Islet precursor cell (in vitro differentiated cells): ENCODE data around the gene NAV1.
A peak's percentile ranks its signal among the peaks of the same experiment; 100 is the strongest.
"Not testable (repeated sequence)": the region's sequence is repeated elsewhere in the genome, so short reads cannot be mapped to it uniquely, and the experiment has no call there.

Experiments
- DNase-seq: peaks from one replicate; pipeline ENCODE4 v3.0.0-alpha.2; 2018

NAV1 gene

DNA sequence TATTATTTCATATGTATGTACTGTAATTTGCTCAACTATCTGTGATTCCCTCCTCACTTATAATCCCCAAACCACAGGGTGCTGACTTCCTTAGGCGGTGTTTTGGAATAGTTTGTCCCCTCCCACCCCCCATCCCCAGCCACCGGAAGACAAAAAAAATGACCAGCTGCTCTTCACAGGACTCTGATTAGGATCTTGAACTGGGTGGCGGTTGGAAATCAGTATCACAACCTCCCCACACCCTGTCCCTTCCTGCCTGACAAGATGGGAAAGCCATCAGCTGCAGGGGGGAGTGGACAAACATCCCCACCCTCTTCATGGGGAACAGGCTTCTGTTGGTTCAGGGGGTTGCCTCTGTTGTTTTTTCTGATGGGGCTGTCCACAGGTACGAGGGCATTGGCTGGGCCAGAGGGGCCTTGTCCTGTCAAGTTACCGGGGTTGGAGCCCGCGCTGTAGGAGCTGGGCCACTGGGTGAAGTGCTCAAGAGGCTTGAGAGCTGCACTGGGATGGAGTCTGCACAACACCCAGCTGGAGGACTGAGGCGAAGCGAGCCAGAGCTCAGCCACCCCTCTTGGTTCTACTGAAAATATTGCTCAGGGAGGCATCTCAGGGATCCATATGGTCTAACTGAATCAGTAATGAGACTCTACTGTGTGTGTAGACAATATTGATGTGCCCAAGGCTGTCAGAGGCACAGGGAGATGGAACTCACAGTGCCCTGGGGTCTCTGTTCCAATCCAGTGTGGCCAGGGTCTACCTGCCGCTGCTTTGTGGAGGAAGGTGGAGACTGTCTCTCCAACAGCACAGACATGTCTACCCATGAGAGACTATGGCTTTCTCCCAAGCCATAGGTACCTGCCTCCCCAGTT, 28.2 kb downstream of the NAV1 start:
- DNase-seq: no peak

DNA sequence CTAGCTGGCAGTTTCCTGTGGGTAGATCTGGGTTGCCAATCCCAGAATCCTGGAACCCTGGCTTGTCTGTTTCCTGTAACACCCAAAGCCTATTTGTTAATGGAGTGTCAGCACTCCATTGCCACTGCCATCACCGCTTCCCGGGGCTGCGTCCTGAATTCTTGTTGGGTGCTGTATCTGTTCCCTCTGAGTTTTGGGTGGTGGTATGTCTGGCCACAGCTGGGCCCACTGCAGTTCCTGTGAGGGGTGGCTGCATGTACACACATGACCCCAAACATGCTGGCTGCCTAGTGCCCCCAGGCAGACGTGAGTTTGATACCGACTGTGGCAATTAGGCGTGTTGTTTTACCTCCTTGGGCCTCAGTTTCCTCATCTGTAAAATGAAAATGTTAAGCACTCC, 29.3 kb downstream of the NAV1 start:
- DNase-seq: no peak

DNA sequence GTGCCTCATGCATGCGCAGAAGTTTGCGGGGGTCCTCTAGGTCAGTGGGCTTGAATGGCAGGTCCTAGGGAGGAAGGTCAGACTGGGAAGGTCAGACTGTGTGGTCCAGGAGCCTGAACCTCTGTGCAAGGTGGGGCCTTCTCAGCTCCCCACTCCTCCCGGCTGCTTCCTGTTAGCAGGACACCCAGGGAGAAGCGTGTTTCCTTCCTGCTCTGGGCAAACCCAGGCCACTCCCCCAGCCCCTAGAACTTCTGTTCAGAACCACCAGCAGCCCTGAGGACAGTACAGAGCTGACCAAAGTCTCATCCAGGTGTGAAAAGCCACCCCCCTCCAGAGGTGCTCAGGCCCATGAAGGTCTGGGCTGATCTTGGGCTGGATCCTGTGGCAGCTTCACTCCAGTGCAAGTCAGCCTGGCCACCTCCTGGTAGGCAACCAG, 29.9 kb downstream of the NAV1 start:
- DNase-seq: no peak

DNA sequence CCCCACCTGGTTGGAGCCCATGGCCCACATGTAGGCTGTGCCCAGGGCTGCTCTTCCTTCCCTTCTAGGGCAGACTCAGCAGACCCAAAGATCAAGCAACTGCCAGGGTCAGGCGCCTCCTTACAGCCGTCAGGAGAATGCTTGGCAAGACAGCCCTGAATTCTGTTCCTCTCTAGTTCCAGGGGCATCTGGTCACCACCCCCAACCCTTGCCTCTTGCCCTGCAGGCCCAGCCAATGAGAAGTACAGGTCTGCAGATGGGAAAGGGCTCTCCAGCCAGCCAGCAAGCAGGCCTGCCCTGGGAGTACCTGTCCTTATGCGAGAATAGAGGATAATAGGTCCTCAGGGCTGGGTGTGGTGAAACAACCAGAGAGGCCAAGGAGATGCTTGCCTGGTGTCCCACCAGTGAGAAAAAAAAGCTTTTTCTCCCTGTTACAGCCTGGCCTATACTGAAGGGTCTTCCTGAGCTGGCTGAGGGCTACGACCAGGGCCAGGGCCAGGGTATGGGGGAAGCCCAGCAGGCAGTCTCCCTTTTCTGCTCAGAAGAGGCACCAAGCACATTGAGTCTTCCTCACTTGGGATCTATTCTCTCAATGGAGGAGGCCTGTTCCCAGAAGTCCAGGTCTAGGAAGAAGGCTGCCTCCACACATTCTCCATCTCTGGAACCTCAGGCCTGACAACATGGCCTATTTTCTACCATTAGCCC, 31.4 kb downstream of the NAV1 start:
- DNase-seq: no peak

DNA sequence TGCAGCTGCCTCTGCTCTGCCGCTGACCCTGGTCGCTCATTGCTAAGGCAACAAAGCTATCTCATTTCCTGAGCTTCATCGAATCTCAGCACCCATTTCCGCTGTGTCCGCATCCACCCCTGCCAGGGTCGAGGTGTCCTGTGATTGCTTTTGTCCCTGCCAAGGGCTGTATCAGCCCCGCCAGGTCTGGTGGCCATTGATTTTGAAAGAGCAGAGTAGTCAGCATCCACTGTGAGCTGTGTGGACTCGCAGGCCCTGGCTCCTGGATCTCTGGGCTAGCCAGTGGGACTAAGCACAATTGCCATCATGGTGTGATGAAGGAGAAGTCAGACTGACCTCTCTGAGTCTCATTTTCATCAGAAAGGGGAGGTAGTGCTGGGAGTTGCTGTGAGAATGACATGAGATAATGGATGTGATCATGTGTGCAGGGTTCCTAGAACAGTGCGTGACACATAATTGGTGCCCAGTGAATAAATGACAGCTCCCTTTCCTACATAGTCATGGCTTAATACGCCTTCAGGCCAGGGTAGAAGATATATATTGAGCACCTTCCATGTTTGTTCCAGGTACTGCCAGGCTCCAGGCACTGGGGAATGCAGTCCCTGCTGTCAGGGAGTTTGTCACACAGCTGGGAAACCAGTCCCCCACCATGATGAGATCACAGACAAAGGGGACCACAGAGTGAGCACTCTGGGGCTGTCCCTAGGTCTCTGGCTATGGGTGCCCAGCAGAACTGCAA, 32.1 kb downstream of the NAV1 start:
- DNase-seq: peak; percentile 23

DNA sequence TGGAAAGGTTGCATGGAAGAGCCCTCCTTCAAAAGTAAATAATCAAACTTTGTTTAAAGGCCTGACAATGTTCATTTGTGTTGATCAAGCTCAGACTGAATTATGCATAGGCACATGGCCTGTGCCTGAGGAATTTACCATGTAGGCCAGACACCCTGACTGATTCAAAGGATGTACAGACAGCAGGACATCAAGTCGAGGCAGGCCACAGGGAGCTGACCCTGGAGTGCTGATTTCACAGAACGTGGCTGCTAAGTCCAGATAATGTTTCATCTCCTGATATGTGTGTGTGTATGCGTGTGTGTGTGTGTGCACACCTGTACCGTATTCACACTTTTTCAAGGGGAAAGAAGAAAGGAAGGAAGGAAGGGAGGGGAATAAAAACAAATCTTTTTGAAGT, 34.1 kb downstream of the NAV1 start:
- DNase-seq: no peak

DNA sequence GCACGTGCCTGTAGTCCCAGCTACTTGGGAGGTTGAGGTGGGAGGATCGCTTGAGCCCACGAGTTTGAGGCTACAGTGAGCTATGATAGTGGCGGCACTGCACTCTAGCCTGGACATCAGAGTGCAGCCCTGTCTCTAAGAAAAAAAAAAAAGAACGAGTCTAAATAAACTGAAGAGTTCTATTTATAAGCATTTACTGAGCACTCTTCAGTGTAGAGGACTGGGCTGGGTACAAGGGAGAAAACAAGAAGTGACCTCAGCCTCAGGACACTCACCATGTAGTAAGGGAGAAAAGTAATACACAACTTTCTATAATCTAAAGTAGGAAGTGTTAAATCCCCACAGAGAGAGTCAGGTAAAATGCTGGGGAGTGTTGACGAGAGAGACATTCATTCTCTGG, 35.0 kb downstream of the NAV1 start:
- no peak for DNase-seq

DNA sequence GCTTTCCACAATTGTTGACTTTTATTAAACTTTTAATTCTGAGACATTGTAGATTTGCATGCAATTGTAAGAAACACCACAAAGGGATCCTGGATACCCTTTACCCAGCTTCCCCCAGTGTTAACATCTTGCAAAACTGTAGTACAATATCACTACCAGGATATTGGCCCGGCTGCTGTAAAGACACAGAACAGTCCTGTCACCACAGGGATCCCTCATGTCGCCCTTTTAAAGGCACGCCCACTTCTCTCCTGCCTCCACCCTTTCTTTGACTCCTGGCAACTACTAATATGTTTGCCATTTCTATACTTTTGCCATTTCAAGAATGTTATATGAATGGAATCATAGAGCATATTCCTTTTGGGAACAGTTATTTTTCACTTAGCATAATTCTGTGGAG, 37.0 kb downstream of the NAV1 start:
- no peak for DNase-seq

DNA sequence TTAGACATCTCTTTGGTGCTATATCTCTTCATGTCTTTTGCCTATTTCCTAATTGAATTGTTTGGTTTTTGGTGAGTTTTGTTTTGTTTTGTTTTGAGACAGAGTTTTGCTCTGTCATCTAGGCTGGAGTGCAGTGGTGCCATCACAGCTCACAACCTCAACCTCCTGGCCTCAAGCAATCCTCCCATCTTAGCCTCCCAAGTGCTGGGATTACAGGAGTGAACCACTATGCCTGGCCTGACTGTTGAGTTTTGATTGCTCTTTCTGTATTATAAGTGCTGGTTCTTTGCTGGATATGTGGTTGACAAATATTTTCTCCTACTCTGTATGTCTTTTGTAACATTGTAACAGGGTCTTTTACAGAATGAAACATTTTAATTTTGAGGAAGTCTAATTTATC, 38.0 kb downstream of the NAV1 start:
- no peak for DNase-seq

DNA sequence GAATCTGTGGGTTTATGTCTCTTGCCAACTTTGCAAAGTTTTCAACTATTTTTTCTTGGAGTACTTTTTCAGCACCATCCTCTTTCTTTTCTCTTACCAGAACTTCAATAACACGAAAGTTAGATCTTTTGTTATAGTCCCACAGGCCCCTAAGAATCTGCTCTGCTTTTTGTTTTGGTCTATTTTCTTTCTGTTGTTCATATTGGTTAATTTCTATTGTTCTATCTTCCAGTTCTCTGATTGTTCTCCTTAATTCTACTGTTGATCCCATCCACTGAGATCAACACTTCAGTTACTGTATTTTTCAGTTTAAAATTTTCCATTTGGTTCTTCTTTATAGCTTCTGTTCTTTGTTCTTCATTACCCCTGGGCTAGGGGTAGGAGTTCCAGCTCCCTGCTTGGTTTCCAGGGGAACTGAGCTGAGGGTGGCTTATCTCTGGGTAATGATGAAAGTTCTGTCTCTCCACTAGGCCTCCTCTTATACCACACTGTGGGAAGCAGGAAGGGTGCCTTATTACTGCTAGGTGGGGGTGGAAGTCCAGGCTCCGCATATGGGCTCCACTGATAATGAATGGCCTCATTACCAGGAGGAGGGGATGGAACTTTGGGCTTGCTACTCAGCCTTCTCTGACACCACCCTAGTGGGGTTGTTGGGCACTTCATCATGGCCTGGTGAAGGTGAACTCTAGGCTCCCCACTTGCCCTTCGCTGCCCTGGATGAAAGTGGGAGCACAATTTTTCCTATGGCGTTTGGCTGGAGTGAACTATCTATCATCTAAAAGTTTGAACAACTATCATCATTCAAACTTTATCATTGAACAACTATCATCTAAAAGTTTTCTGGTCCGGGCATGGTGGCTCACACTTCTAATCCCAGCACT, 39.3 kb downstream of the NAV1 start:
- no peak for DNase-seq

DNA sequence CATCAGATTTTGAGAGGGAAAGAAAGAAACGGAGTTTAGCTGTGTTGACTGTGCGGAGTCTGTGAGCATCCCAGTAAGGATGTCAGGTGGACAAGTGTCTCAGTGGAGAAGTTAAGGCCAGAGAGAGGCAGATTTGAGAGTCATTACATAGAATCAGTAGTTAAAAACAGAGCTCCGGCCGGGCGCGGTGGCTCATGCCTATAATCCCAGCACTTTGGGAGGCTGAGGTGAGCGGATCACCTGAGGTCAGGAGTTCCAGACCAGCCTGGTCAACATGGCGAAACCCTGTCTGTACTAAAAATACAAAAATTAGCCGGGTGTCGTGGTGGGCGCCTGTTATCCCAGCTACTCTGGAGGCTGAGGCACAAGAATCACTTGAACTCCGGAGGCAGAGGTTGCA, 42.4 kb downstream of the NAV1 start:
- not testable (repeated sequence) for DNase-seq

DNA sequence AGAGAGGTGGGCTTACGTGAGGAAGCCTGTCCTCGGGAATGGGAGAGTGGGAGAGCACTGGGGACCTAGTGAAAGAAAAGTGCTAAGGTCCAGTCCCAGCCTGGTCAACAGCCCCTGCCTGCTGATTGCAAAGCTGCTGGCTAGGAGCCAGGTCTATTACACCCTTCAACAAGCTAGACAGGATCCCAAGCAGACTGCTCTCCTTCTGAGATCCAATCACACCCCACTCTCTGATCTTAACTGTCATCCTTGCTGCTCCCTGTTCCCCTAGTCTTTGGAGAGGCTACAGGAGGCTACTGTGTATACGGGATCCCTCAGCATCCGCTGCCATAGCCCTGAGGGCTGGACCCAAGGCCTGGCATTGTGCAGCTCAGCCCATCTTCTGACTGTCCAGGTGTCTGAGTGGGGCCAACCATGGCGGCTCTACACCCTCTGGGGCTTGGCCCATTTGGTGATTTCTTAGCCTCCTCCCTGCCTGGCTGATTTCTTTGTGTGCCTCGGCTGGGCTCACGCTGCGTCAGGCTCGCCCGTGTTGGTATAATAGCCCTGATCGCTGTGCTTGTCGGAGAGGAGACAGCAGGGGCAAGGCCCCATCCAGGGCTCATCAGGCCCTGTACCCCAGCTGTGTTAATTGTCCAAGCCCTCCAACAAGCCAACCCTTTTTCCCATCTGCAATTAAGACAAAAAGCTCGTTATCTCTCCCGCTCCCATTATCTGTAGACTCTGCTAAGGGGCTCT, 43.9 kb downstream of the NAV1 start:
- peak; percentile 38 for DNase-seq

DNA sequence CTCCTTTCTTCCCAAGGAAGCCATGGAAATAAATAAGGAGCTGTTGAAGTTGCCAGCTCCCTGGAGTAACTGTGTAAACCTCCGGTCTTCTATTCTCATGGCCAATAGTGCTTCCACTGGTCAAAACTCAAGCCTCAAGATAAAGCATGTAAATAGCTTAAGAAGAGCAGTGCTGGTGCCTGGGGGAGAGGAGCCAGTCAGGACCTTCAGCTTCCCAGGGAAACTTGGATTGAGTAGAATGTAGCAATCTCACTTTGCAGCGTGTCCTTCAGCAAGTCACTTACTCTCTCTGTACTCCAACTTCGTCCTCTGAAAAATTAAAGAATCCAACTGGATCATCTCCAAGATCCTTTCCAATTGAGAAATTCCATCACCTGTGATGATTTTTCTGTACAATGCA, 44.7 kb downstream of the NAV1 start:
- DNase-seq: peak; percentile 32

DNA sequence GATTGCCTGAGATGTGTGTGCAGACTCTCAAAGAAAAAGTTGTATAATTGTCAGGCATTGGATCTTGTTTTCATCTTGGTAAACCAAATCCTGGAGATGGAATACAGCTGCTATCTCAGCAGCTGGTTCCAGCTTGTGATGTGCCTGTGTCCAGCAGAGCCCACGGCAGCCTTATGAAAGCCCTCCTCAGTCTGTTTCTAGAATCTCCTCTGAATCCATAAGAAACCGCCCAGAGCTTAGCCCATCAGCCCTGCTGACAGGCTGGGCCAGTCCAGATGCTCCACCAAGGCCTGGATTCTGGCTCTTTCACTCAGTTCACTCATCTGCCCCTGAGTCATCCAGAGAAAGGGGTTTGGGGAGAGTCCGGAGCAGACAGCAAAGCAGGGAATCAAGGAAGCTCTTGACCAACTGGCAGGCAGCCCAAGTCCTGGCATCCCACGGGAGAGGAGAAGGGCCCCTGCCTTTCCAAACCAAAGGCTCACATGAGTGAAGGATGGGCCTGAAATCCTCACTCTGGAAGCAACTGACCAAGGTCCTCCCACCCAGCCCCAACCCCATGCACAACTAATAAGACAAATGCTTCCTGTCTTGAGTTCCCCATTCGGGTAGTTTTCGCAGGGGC, 45.7 kb downstream of the NAV1 start:
- DNase-seq: peak; percentile 50

DNA sequence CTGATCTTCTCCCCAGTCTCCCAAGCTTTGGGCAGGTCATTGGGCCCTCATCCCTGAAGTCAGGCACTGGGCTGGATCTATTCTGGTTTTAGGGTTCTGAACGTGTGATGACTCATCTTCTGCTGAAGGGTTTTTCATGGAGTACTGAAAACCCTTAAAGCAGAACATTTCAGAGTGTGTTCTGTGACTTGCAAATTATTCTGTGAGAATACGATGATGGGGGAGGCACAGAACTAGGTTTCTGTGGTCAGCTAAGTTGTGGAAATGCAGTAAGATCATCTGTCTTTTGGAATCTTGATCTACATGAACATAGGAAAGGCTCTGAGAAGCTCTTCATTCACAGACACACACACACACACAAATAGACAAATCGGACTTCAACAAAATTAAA, 46.2 kb downstream of the NAV1 start:
- no peak for DNase-seq

DNA sequence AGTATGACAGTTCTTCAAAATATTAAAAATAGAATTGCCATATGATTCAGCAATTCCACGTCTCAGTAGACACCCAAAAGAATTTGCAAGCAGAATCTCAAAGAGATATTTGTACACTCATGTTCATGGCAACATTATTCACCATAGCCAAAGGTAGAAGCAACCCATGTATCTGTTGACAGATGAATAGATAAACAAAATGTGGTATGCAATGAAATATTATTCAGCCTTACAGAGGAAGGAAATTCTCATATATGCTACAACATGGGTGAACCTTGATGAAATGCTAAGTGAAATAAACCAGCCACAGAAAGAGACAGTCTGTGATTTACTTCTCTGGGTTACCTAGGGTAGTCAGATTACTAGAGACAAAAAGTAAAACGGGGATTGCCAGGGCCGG, 47.0 kb downstream of the NAV1 start:
- no peak for DNase-seq

DNA sequence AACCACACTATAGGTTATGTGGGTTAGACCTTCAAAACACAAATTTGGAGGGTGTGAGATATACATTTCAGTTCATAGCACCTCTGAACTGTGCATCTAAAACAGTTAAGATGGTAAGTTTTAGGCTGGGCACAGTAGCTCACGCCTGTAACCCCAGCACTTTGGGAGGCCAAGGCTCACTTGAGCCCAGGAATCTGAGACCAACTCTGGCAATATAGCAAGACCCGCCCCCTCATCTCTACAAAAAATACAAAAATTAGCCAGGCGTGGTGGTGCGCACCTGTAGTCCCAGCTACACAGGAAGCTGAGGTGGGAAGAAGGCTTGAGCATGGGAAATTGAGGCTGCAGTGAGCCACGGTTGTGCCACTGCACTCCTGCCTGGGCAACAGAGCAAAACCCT, 47.9 kb downstream of the NAV1 start:
- DNase-seq: no peak

DNA sequence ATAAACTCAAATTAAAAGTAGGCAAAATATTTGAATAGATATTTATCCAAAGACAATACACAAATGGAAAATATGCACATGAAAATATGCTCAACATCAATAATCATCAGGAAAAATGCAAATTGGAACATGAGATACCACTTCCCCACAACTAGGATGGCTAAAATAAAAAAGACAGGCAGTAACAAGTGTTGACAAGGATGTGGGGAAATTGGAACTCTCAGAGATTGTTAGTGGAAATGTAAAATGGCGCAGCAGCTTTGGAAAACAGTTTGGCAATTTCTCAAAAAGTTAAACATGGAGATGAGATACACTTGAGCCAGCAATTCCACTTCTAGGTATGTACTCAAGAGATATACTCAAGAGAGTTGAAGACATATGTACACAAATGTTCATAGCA, 48.8 kb downstream of the NAV1 start:
- no peak for DNase-seq
